ENCODE measurements around the gene CEP152. TPM values are rescaled to one million over a fixed set of nuclear protein-coding genes. Genes with fewer than 3 reads are reported as not detected.

CEP152 gene
- polyA plus RNA-seq, 3 donors: 1.0 to 3.8 (median 1.4) TPM

DNA sequence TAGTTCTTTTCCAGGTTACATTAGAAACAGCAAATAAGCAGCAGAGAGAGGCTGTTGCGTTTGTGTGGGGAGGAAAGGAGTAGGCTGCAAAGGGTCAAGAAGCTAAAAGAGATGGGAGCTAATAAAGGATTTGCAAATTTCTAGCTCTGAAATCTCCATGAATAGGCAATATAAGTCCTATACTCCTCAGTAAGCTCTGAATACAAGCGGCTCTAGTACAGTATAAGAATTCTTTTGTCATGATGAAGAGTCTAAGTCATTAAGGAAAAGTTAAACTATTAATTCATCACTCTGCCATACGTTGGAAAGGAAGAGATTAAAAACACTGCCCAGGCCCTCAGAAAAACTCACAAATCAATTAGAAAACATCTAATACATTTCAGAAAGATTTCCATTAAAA is 59.3 kb downstream of the CEP152 start:
- H3K9me3 Mint-ChIP-seq: no peaks in the 10 kb centered on the region
- no peak overlapping the region for H3K27ac Mint-ChIP-seq
- no peaks in the 10 kb centered on the region for H3K4me1 ChIP-seq (ENCODE audit: control insufficient read depth in 1 of 2, insufficient read depth in 2 of 2, low read length in 2 of 2)
- H3K9ac ChIP-seq (ENCODE audit: insufficient read depth, low read length, poor library complexity, severe bottlenecking): no peak overlapping the region
- H2AFZ ChIP-seq (ENCODE audit: insufficient read depth, low read depth, low read length, poor library complexity, severe bottlenecking): no peak overlapping the region
- no peaks in the 10 kb centered on the region for H3K27me3 Mint-ChIP-seq (ENCODE audit: low read depth in 3 of 3)
- H3K9me3 ChIP-seq (replicated peaks in 1 of 2; ENCODE audit: control insufficient read depth in 1 of 2, insufficient read depth in 1 of 2, low read length in 2 of 2): no peaks in the 10 kb centered on the region
- H4K20me1 ChIP-seq (ENCODE audit: insufficient read depth, low read length): no peaks in the 10 kb centered on the region
- H3K27me3 ChIP-seq (ENCODE audit: control insufficient read depth in 2 of 2, insufficient read depth in 2 of 2, low read length in 2 of 2): no peaks in the 10 kb centered on the region
- peaks cover 2% of the 10 kb centered on the region for H3K4me1 Mint-ChIP-seq
- peaks cover 51 to 66% of the 10 kb centered on the region in 2 donors for H3K36me3 Mint-ChIP-seq
- no peaks in the 10 kb centered on the region for H3K79me2 ChIP-seq (ENCODE audit: insufficient read depth, low read length)
- no peak overlapping the region for H3K4me3 Mint-ChIP-seq
- DNase-seq: no peak
- intact Hi-C loops (cut with micrococcal nuclease): no loop called here
- TF ChIP-seq, protein P1, sequence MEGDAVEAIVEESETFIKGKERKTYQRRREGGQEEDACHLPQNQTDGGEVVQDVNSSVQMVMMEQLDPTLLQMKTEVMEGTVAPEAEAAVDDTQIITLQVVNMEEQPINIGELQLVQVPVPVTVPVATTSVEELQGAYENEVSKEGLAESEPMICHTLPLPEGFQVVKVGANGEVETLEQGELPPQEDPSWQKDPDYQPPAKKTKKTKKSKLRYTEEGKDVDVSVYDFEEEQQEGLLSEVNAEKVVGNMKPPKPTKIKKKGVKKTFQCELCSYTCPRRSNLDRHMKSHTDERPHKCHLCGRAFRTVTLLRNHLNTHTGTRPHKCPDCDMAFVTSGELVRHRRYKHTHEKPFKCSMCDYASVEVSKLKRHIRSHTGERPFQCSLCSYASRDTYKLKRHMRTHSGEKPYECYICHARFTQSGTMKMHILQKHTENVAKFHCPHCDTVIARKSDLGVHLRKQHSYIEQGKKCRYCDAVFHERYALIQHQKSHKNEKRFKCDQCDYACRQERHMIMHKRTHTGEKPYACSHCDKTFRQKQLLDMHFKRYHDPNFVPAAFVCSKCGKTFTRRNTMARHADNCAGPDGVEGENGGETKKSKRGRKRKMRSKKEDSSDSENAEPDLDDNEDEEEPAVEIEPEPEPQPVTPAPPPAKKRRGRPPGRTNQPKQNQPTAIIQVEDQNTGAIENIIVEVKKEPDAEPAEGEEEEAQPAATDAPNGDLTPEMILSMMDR (IDR thresholded peaks at IDR 0.05): no peak
- H3K4me3 ChIP-seq (replicated peaks in 1 of 3; ENCODE audit: low read depth in 2 of 3, low read length in 3 of 3): no peak overlapping the region
- WGBS (ENCODE audit: insufficient coverage): no CpG with 5 or more reads among the region's 3 CpGs
- no peak overlapping the region for H3K4me2 ChIP-seq (replicated peaks; ENCODE audit: extremely low read depth, low read length, poor library complexity, severe bottlenecking)
- peaks cover 41 to 94% of the 10 kb centered on the region in 2 donors for H3K36me3 ChIP-seq (replicated peaks in 1 of 2; ENCODE audit: control insufficient read depth in 1 of 2, insufficient read depth in 2 of 2, low read length in 2 of 2)
- H3K27ac ChIP-seq (ENCODE audit: low read depth in 1 of 2, low read length in 2 of 2): no peak overlapping the region

DNA sequence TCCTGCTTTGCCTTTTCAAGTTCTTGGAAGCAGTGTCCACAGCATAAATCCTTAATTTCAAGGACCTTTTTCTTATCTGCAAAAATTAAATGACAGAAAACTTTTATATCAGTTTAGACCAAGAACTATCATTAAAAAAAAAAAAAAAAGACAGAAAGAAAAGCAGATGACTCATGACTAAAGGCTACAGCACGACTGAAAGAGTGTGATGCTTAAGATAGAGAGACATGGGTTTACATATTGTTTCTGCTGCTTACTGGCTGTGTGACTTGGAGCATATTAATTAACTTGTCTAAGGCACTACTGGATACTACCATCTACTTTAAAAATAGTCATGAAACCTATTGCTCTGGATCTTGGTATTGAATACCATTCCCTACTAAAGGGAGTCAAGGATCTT is 62.3 kb downstream of the CEP152 start:
- Histone ChIP-seq H3K27ac (ENCODE audit: low read depth in 1 of 2, low read length in 2 of 2) (no peak overlapping the region), H3K4me1 (ENCODE audit: control insufficient read depth in 1 of 2, insufficient read depth in 2 of 2, low read length in 2 of 2) (no peaks in the 10 kb centered on the region), H3K9me3 (replicated peaks in 1 of 2; ENCODE audit: control insufficient read depth in 1 of 2, insufficient read depth in 1 of 2, low read length in 2 of 2) (no peaks in the 10 kb centered on the region), H3K36me3 (replicated peaks in 1 of 2; ENCODE audit: control insufficient read depth in 1 of 2, insufficient read depth in 2 of 2, low read length in 2 of 2) (peaks cover 42 to 96% of the 10 kb centered on the region in 2 donors), H2AFZ (ENCODE audit: insufficient read depth, low read depth, low read length, poor library complexity, severe bottlenecking) (no peak overlapping the region), H3K9ac (ENCODE audit: insufficient read depth, low read length, poor library complexity, severe bottlenecking) (no peak overlapping the region), H3K79me2 (ENCODE audit: insufficient read depth, low read length) (no peaks in the 10 kb centered on the region), H3K4me3 (replicated peaks in 1 of 3; ENCODE audit: low read depth in 2 of 3, low read length in 3 of 3) (no peak overlapping the region), H3K27me3 (ENCODE audit: control insufficient read depth in 2 of 2, insufficient read depth in 2 of 2, low read length in 2 of 2) (no peaks in the 10 kb centered on the region), H4K20me1 (ENCODE audit: insufficient read depth, low read length) (no peaks in the 10 kb centered on the region), H3K4me2 (replicated peaks; ENCODE audit: extremely low read depth, low read length, poor library complexity, severe bottlenecking) (no peak overlapping the region)
- Mint-ChIP-seq H3K4me1 (no peaks in the 10 kb centered on the region), H3K36me3 (peaks cover 65 to 72% of the 10 kb centered on the region in 2 donors), H3K9me3 (no peaks in the 10 kb centered on the region), H3K27me3 (ENCODE audit: low read depth in 3 of 3) (no peaks in the 10 kb centered on the region), H3K4me3 (no peak overlapping the region), H3K27ac (no peak overlapping the region)
- TF ChIP-seq, protein P1 (IDR thresholded peaks at IDR 0.05): no peak
- DNase-seq: no peak
- intact Hi-C loops (cut with micrococcal nuclease): no loop called here
- WGBS (ENCODE audit: insufficient coverage): no CpG with 5 or more reads among the region's 1 CpG
